CD4-positive, CD25-positive, alpha-beta regulatory T cell (primary cell): ENCODE results near the gene CACNA1S. TPM values are rescaled to one million over a fixed set of nuclear protein-coding genes. Genes with fewer than 3 reads are reported as not detected.

Source experiments
- ATAC-seq, 2 donors: fragments of 150-1000 bp; cut with Tn5 transposase; one replicate each; pipeline ENCODE4 v1.10.0; 2021; ENCODE audit warnings: low read depth in 2 of 2, moderate number of reproducible peaks in 2 of 2, moderate library complexity in 1 of 2
- DNase-seq, 3 donors: peaks; one replicate each; pipeline versions ENCODE4 v3.0.0 to v3.0.0-alpha.2; 2012 to 2022; ENCODE audit warnings: mixed read lengths in 1 of 3
- H3K27ac ChIP-seq: one replicate; pipeline ENCODE4 v1.7.0; 2013; ENCODE audit warnings: mild to moderate bottlenecking, low read length; ENCODE audit not compliant: insufficient read depth, poor library complexity, severe bottlenecking
- H3K27me3 ChIP-seq: one replicate; pipeline ENCODE4 v1.7.0; 2013; ENCODE audit warnings: low read length; ENCODE audit not compliant: control insufficient read depth, insufficient read depth
- H3K36me3 ChIP-seq: one replicate; pipeline ENCODE4 v1.7.0; 2013; ENCODE audit warnings: mild to moderate bottlenecking, low read length, moderate library complexity; ENCODE audit not compliant: control insufficient read depth, insufficient read depth
- H3K4me1 ChIP-seq: 2 replicates; pipeline ENCODE4 v1.7.0; 2013; ENCODE audit warnings: mild to moderate bottlenecking, low read length; ENCODE audit not compliant: insufficient read depth, control insufficient read depth, poor library complexity, severe bottlenecking
- H3K4me3 ChIP-seq: one replicate; pipeline ENCODE4 v1.7.0; 2013; ENCODE audit warnings: low read depth, mild to moderate bottlenecking, low read length, moderate library complexity
- H3K9me3 ChIP-seq, 2 experiments: 1 replicate in 1 of 2; 2 replicates in 1 of 2; pipeline ENCODE4 v1.7.0; 2013; ENCODE audit warnings: low read length in 2 of 2, mild to moderate bottlenecking in 1 of 2, moderate library complexity in 1 of 2; ENCODE audit not compliant: control insufficient read depth in 2 of 2
- H3K27ac Mint-ChIP-seq, 3 donors: one replicate each; pipeline ENCODE4 v1.8.0; 2020 to 2022; ENCODE audit warnings: mild to moderate bottlenecking in 3 of 3, mixed read lengths in 3 of 3, moderate library complexity in 2 of 3
- H3K27me3 Mint-ChIP-seq: one replicate; pipeline ENCODE4 v1.8.0; 2022; ENCODE audit warnings: mild to moderate bottlenecking, mixed read lengths
- H3K36me3 Mint-ChIP-seq: one replicate; pipeline ENCODE4 v1.8.0; 2020; ENCODE audit warnings: mixed read lengths
- H3K4me1 Mint-ChIP-seq, 4 donors: one replicate each; pipeline ENCODE4 v1.8.0; 2020 to 2022; ENCODE audit warnings: mixed read lengths in 4 of 4, mild to moderate bottlenecking in 1 of 4
- H3K4me3 Mint-ChIP-seq, 4 donors: one replicate each; pipeline ENCODE4 v1.8.0; 2020 to 2022; ENCODE audit warnings: mild to moderate bottlenecking in 4 of 4, mixed read lengths in 4 of 4, moderate library complexity in 3 of 4
- H3K9me3 Mint-ChIP-seq, 7 donors: one replicate each; pipeline ENCODE4 v1.8.0; 2020 to 2022; ENCODE audit warnings: mixed read lengths in 7 of 7, mild to moderate bottlenecking in 3 of 7, moderate library complexity in 2 of 7
- polyA plus RNA-seq, 4 donors: library from polyadenylated mRNA; unstranded; fragments of 300-500 nt; fragmentation: Illumina TruSeq; gene quantifications; one replicate each; pipeline ENCODE4 v1.2.3, GENCODE V29; 2021
- total RNA-seq: library from RNA; stranded (reverse); gene quantifications from one replicate; pipeline ENCODE4 v1.2.3, GENCODE V29; 2022

The CACNA1S gene
- total and polyA plus RNA-seq, 5 donors from 2014 or later: not detected

DNA sequence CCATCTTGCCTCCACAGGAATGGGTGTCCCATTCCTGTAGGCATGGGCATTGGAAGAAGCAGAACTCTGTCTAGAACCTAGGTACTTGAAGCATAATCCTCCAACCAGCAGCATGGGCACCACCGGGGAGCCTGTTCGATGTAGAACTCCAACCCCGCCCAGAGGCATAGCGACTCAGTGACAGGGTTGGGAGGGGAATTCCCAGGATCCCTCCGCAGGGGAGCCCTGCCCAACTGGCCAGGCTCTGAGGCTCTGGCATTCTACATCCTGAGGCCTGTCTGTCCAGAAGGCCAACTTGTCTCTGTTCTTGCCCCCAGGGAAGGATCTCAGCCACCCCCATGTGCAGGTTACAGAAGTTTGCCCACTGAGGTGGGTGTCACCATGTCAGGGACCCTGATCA lies 38.2 kb downstream of the CACNA1S start:
- Mint-ChIP-seq H3K4me3 (no peak overlapping the region), H3K9me3 (no peaks in the 10 kb centered on the region), H3K4me1 (no peaks in the 10 kb centered on the region), H3K36me3 (no peaks in the 10 kb centered on the region), H3K27me3 (peaks cover 11% of the 10 kb centered on the region), H3K27ac (no peak overlapping the region)
- Histone ChIP-seq H3K27me3 (no peaks in the 10 kb centered on the region), H3K4me3 (no peak overlapping the region), H3K36me3 (no peaks in the 10 kb centered on the region), H3K27ac (no peak overlapping the region), H3K4me1 (no peaks in the 10 kb centered on the region), H3K9me3 (no peaks in the 10 kb centered on the region)
- ATAC-seq (no peak), DNase-seq (no peak)

DNA sequence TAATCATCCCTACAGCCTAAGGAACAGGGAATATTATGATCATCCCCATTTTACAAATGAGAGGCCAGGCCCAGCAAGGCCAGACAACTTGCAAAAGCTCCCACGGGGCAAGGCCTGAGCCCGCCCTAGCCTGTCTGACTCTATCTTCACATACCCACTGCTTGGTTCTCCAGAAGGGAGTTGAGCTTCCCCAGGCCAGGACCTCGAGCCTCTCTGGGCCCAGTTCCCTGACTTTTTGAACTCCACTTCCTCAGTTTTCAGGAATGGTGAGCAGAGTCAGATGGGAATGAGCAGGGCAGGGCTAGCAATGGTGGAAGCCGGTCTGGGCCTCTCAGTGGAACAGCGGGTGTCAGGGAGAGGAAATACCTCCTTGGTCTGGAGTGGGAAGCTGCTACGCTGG lies 39.3 kb downstream of the CACNA1S start:
- H3K27ac Mint-ChIP-seq: no peak overlapping the region
- DNase-seq: no peak
- peaks cover 4% of the 10 kb centered on the region for H3K27me3 Mint-ChIP-seq
- no peaks in the 10 kb centered on the region for H3K9me3 ChIP-seq
- H3K36me3 ChIP-seq: no peaks in the 10 kb centered on the region
- no peak overlapping the region for H3K27ac ChIP-seq
- H3K4me1 Mint-ChIP-seq: no peaks in the 10 kb centered on the region
- ATAC-seq: no peak
- H3K4me3 Mint-ChIP-seq: no peak overlapping the region
- H3K4me3 ChIP-seq: no peak overlapping the region
- no peaks in the 10 kb centered on the region for H3K36me3 Mint-ChIP-seq
- no peaks in the 10 kb centered on the region for H3K9me3 Mint-ChIP-seq
- H3K27me3 ChIP-seq: no peaks in the 10 kb centered on the region
- no peaks in the 10 kb centered on the region for H3K4me1 ChIP-seq

GRCh38 chr1:201072149-201072548 lies 40.1 kb downstream of the CACNA1S start:
- H3K4me1 ChIP-seq: no peaks in the 10 kb centered on the region
- no peak overlapping the region for H3K27ac Mint-ChIP-seq
- no peak for ATAC-seq
- no peak overlapping the region for H3K4me3 Mint-ChIP-seq
- no peaks in the 10 kb centered on the region for H3K27me3 ChIP-seq
- H3K27me3 Mint-ChIP-seq: peaks cover 4% of the 10 kb centered on the region
- no peak overlapping the region for H3K27ac ChIP-seq
- no peaks in the 10 kb centered on the region for H3K36me3 ChIP-seq
- H3K9me3 ChIP-seq: no peaks in the 10 kb centered on the region
- no peak overlapping the region for H3K4me3 ChIP-seq
- DNase-seq: no peak
- no peaks in the 10 kb centered on the region for H3K4me1 Mint-ChIP-seq
- H3K9me3 Mint-ChIP-seq: no peaks in the 10 kb centered on the region
- no peaks in the 10 kb centered on the region for H3K36me3 Mint-ChIP-seq

GRCh38 chr1:201069636-201070035 lies 42.6 kb downstream of the CACNA1S start:
- Mint-ChIP-seq H3K4me1 (no peaks in the 10 kb centered on the region), H3K9me3 (no peaks in the 10 kb centered on the region), H3K27ac (no peak overlapping the region), H3K36me3 (no peaks in the 10 kb centered on the region), H3K4me3 (no peak overlapping the region), H3K27me3 (no peaks in the 10 kb centered on the region)
- Histone ChIP-seq H3K27ac (no peak overlapping the region), H3K4me3 (no peak overlapping the region), H3K36me3 (no peaks in the 10 kb centered on the region), H3K27me3 (no peaks in the 10 kb centered on the region), H3K9me3 (no peaks in the 10 kb centered on the region), H3K4me1 (no peaks in the 10 kb centered on the region)
- DNase-seq (no peak), ATAC-seq (no peak)

- Mint-ChIP-seq H3K4me1 (no peaks in the 10 kb centered on the region), H3K27me3 (no peaks in the 10 kb centered on the region), H3K36me3 (no peaks in the 10 kb centered on the region), H3K27ac (no peak overlapping the region), H3K4me3 (no peak overlapping the region), H3K9me3 (no peaks in the 10 kb centered on the region)
- Histone ChIP-seq H3K27me3 (no peaks in the 10 kb centered on the region), H3K4me3 (no peak overlapping the region), H3K27ac (no peak overlapping the region), H3K36me3 (no peaks in the 10 kb centered on the region), H3K9me3 (no peaks in the 10 kb centered on the region), H3K4me1 (no peaks in the 10 kb centered on the region)
- ATAC-seq (no peak), DNase-seq (no peak)
Measured at GRCh38 chr1:201068976-201069375, 43.2 kb downstream of the CACNA1S start.

DNA sequence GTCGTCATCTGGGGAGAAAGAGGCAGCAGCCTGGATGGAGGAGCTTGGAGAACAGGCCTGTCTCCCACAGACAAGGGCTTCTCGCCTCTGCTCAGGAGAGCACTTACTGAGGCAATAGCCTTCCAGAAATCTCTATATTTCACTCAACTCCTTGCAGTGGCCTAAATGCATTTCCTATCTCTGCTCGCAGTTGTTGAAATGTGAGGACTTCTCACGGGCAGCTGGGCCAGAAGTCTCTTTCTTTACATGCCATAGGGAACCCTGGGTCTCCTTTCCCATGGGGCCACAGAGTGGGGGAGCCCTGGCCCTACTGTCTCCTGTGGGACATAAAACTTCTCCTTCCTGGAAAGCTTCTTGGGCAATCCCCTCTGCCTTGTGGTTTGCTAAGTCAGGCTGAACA lies 45.2 kb downstream of the CACNA1S start:
- Mint-ChIP-seq H3K4me3 (no peak overlapping the region), H3K27me3 (no peaks in the 10 kb centered on the region), H3K36me3 (no peaks in the 10 kb centered on the region), H3K9me3 (no peaks in the 10 kb centered on the region), H3K4me1 (no peaks in the 10 kb centered on the region), H3K27ac (peak overlapping the region in 1 of 3 donors; percentile 71)
- no peak for ATAC-seq
- DNase-seq: no peak
- Histone ChIP-seq H3K4me1 (no peaks in the 10 kb centered on the region), H3K27ac (no peak overlapping the region), H3K4me3 (no peak overlapping the region), H3K9me3 (no peaks in the 10 kb centered on the region), H3K36me3 (no peaks in the 10 kb centered on the region), H3K27me3 (no peaks in the 10 kb centered on the region)

DNA sequence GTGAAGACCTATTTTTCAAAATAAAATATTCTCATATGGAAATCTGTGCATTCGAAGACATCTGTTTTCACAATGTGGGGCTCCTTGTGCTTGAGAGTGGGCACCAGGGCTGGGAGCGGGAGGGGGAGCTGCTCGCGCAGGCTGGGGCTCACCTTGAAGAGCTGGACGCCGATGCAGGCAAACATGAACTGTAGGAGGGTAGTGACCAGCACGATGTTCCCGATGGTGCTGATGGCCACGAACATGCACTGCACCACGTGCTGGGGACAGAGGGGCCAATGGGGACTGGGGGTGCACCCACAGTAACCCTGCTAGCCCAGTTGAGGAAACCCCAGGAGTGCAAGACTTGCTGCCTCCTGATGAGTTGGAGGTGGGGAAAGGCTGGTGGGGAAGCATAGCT lies 46.5 kb downstream of the CACNA1S start:
- no peak overlapping the region for H3K4me3 Mint-ChIP-seq
- Histone ChIP-seq H3K4me1 (no peaks in the 10 kb centered on the region), H3K4me3 (no peak overlapping the region), H3K36me3 (no peaks in the 10 kb centered on the region), H3K27me3 (no peaks in the 10 kb centered on the region), H3K27ac (no peak overlapping the region), H3K9me3 (no peaks in the 10 kb centered on the region)
- DNase-seq: no peak
- H3K4me1 Mint-ChIP-seq: no peaks in the 10 kb centered on the region
- no peaks in the 10 kb centered on the region for H3K27me3 Mint-ChIP-seq
- ATAC-seq: no peak
- no peaks in the 10 kb centered on the region for H3K9me3 Mint-ChIP-seq
- H3K27ac Mint-ChIP-seq: no peak overlapping the region
- no peaks in the 10 kb centered on the region for H3K36me3 Mint-ChIP-seq

- Mint-ChIP-seq H3K9me3 (no peaks in the 10 kb centered on the region), H3K27ac (no peak overlapping the region), H3K4me3 (no peak overlapping the region), H3K4me1 (no peaks in the 10 kb centered on the region), H3K36me3 (no peaks in the 10 kb centered on the region), H3K27me3 (no peaks in the 10 kb centered on the region)
- no peaks in the 10 kb centered on the region for H3K4me1 ChIP-seq
- no peak overlapping the region for H3K27ac ChIP-seq
- H3K9me3 ChIP-seq: no peaks in the 10 kb centered on the region
- no peak for ATAC-seq
- H3K27me3 ChIP-seq: no peaks in the 10 kb centered on the region
- no peaks in the 10 kb centered on the region for H3K36me3 ChIP-seq
- no peak overlapping the region for H3K4me3 ChIP-seq
- no peak for DNase-seq
Measured at GRCh38 chr1:201064806-201065205, 47.4 kb downstream of the CACNA1S start.
